C4-2B (cell line): Measurements from ENCODE around the gene TPD52L1.

Experiments used
- ZFX ChIP-seq: fragments of 450-650 bp; IDR thresholded peaks from 2 replicates; pipeline ENCODE4 v1.6.1; 2017
- TF ChIP-seq, protein P1 (sequence below): fragments of 450-650 bp; conservative IDR thresholded peaks from 2 replicates; pipeline ENCODE4 v1.5.1; 2017; ENCODE audit warnings: mild to moderate bottlenecking

DNA sequence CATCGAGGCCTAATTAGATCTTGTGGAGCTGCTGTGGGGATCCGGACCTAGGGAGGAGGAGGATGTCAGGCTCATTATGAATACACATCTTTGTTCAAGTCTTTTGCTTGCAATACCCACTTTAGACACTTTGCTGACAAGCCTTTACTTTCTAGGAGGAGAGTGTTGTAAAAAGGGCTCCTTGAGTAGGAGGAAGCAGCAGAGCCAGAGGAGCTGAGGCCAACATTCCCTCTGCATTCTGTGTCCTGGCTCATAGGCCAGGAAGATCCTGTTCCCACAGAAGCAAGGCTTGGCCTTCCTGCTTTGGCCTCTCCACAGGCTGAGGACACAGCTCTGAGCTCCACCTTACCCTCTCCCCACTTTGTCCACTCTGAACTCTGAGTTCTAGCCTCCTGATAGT, 67.1 kb downstream of the TPD52L1 start:
- TF ChIP-seq, protein P1, sequence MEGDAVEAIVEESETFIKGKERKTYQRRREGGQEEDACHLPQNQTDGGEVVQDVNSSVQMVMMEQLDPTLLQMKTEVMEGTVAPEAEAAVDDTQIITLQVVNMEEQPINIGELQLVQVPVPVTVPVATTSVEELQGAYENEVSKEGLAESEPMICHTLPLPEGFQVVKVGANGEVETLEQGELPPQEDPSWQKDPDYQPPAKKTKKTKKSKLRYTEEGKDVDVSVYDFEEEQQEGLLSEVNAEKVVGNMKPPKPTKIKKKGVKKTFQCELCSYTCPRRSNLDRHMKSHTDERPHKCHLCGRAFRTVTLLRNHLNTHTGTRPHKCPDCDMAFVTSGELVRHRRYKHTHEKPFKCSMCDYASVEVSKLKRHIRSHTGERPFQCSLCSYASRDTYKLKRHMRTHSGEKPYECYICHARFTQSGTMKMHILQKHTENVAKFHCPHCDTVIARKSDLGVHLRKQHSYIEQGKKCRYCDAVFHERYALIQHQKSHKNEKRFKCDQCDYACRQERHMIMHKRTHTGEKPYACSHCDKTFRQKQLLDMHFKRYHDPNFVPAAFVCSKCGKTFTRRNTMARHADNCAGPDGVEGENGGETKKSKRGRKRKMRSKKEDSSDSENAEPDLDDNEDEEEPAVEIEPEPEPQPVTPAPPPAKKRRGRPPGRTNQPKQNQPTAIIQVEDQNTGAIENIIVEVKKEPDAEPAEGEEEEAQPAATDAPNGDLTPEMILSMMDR = no peak
- TF ChIP-seq ZFX = no peak
